K562 (cell line): ENCODE data around the gene TXNRD2. TPM values are rescaled to one million over a fixed set of nuclear protein-coding genes. Genes with fewer than 3 reads are reported as not detected.

ENCODE experiments used
- ATF7 ChIP-seq: fragments of 450-650 bp; IDR thresholded peaks from 2 replicates; pipeline ENCODE4 v1.7.1; 2014; ENCODE audit warnings: mild to moderate bottlenecking, moderate library complexity
- CHD2 ChIP-seq: IDR thresholded peaks from 2 replicates; pipeline ENCODE4 v1.6.1; 2011; ENCODE audit warnings: low read depth, low read length
- CREB1 ChIP-seq, 2 experiments: sonication (generic) in 1 of 2; formaldehyde crosslinking in 1 of 2; IDR thresholded peaks; 2 replicates each; pipeline versions ENCODE4 v1.6.1 to v1.8.0; 2012 to 2022; ENCODE audit warnings: inconsistent platforms in 1 of 2, mild to moderate bottlenecking in 1 of 2, missing genetic modification reagents in 1 of 2, moderate library complexity in 1 of 2
- HCFC1 ChIP-seq: IDR thresholded peaks from 2 replicates; pipeline ENCODE4 v1.6.1; 2012; ENCODE audit warnings: low read depth, low read length, improper control_type of control experiment
- KAT7 ChIP-seq: sonication (generic); formaldehyde crosslinking; IDR thresholded peaks from 2 replicates; pipeline ENCODE4 v1.8.0; 2022; ENCODE audit warnings: missing genetic modification reagents, mild to moderate bottlenecking, borderline replicate concordance
- L3MBTL2 ChIP-seq: fragments of 450-650 bp; IDR thresholded peaks from 2 replicates; pipeline ENCODE4 v1.6.1; 2016; ENCODE audit warnings: mild to moderate bottlenecking, moderate library complexity
- MYBL2 ChIP-seq, 2 experiments: fragments of 450-650 bp in 1 of 2; sonication (generic) in 1 of 2; formaldehyde crosslinking in 1 of 2; IDR thresholded peaks; 2 replicates each; pipeline versions ENCODE4 v1.6.1 to v1.8.1; 2017 to 2022; ENCODE audit warnings: borderline replicate concordance in 1 of 2, inconsistent platforms in 1 of 2, low read depth in 1 of 2, mild to moderate bottlenecking in 1 of 2, missing genetic modification reagents in 1 of 2, moderate library complexity in 1 of 2
- PRMT5 ChIP-seq: sonication (generic); formaldehyde crosslinking; IDR thresholded peaks from 2 replicates; pipeline ENCODE4 v1.5.0; 2020; ENCODE audit warnings: missing genetic modification reagents
- ZNF174 ChIP-seq: fragments of 250-450 bp; sonication (Bioruptor Pico); IDR thresholded peaks from 2 replicates; pipeline ENCODE4 v1.4.0; 2020; ENCODE audit warnings: mild to moderate bottlenecking
- ZNF224 ChIP-seq: sonication (generic); formaldehyde crosslinking; IDR thresholded peaks from 2 replicates; pipeline ENCODE4 v1.8.0; 2022; ENCODE audit warnings: mild to moderate bottlenecking, missing genetic modification reagents
- polyA plus RNA-seq, 8 experiments: library from polyadenylated mRNA; depleted of rRNA in 4 of 8; stranded (reverse) in 5 of 8; unstranded in 3 of 8; fragments of >200 nt; fragmentation: Nextera tagmentation in 2 of 8; fragmentation: Illumina TruSeq in 1 of 8; extraction: Ambion mirVana in 2 of 8; extraction: Trizol in 1 of 8; gene quantifications; 2 replicates each; pipeline versions ENCODE4 v1.2.1 to v1.2.3, GENCODE V29; 2011 to 2014; ENCODE audit warnings: inconsistent platforms in 1 of 8, missing spikeins in 1 of 8
- total RNA-seq, 7 experiments: library from RNA; depleted of rRNA in 6 of 7; stranded (reverse); fragments of >200 nt in 6 of 7; fragmentation: Illumina TruSeq in 2 of 7; extraction: Trizol in 2 of 7; gene quantifications; 2 replicates each; pipeline versions ENCODE4 v1.2.1 to v1.2.3, GENCODE V29; 2011 to 2021; ENCODE audit warnings: low replicate concordance in 1 of 7
- TF ChIP-seq, protein P1 (sequence below): sonication (generic); formaldehyde crosslinking; IDR thresholded peaks from 2 replicates; pipeline ENCODE4 v1.8.1; 2023; ENCODE audit warnings: mild to moderate bottlenecking, missing genetic modification reagents
- TF ChIP-seq, protein P2 (sequence below), 2 experiments: fragments of 450-650 bp; conservative IDR thresholded peaks; 2 replicates each; pipeline ENCODE4 v1.6.1; 2017; ENCODE audit warnings: mild to moderate bottlenecking in 2 of 2, moderate library complexity in 2 of 2
- TF ChIP-seq, protein P3 (sequence below): IDR thresholded peaks from 2 replicates; pipeline ENCODE4 v1.6.1; 2014; ENCODE audit warnings: antibody characterized with exemption
- TF ChIP-seq, protein P4 (sequence below): fragments of 450-650 bp; IDR thresholded peaks from 2 replicates; pipeline ENCODE4 v1.6.1; 2018; ENCODE audit warnings: mild to moderate bottlenecking, low read depth; ENCODE audit not compliant: partially characterized antibody
- TF ChIP-seq, protein P5 (sequence below): fragments of 250-450 bp; sonication (Bioruptor Pico); IDR thresholded peaks from 2 replicates; pipeline ENCODE4 v1.8.0; 2022; ENCODE audit warnings: inconsistent platforms

TXNRD2 gene
- total and polyA plus RNA-seq, 9 of the 15 experiments (the other 6 are each of a cell fraction or from before 2014, with no cell fraction given), result 3.3 to 80.2 (median 49.4) TPM

GRCh38 chr22:19965771-19966709 lies 24.4 kb upstream of the TXNRD2 start (continued):
- TF ChIP-seq, protein P1, sequence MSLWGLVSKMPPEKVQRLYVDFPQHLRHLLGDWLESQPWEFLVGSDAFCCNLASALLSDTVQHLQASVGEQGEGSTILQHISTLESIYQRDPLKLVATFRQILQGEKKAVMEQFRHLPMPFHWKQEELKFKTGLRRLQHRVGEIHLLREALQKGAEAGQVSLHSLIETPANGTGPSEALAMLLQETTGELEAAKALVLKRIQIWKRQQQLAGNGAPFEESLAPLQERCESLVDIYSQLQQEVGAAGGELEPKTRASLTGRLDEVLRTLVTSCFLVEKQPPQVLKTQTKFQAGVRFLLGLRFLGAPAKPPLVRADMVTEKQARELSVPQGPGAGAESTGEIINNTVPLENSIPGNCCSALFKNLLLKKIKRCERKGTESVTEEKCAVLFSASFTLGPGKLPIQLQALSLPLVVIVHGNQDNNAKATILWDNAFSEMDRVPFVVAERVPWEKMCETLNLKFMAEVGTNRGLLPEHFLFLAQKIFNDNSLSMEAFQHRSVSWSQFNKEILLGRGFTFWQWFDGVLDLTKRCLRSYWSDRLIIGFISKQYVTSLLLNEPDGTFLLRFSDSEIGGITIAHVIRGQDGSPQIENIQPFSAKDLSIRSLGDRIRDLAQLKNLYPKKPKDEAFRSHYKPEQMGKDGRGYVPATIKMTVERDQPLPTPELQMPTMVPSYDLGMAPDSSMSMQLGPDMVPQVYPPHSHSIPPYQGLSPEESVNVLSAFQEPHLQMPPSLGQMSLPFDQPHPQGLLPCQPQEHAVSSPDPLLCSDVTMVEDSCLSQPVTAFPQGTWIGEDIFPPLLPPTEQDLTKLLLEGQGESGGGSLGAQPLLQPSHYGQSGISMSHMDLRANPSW (CRISPR knock-in tag), result 0 out of 2 replicates have a peak, but pooled peaks have one; percentile 30
- TF ChIP-seq, protein P2, sequence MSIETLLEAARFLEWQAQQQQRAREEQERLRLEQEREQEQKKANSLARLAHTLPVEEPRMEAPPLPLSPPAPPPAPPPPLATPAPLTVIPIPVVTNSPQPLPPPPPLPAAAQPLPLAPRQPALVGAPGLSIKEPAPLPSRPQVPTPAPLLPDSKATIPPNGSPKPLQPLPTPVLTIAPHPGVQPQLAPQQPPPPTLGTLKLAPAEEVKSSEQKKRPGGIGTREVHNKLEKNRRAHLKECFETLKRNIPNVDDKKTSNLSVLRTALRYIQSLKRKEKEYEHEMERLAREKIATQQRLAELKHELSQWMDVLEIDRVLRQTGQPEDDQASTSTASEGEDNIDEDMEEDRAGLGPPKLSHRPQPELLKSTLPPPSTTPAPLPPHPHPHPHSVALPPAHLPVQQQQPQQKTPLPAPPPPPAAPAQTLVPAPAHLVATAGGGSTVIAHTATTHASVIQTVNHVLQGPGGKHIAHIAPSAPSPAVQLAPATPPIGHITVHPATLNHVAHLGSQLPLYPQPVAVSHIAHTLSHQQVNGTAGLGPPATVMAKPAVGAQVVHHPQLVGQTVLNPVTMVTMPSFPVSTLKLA (conservative IDR thresholded peaks at IDR 0.05), result no peak
- TF ChIP-seq, protein P3, sequence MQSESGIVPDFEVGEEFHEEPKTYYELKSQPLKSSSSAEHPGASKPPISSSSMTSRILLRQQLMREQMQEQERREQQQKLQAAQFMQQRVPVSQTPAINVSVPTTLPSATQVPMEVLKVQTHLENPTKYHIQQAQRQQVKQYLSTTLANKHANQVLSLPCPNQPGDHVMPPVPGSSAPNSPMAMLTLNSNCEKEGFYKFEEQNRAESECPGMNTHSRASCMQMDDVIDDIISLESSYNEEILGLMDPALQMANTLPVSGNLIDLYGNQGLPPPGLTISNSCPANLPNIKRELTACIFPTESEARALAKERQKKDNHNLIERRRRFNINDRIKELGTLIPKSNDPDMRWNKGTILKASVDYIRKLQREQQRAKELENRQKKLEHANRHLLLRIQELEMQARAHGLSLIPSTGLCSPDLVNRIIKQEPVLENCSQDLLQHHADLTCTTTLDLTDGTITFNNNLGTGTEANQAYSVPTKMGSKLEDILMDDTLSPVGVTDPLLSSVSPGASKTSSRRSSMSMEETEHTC, result no peak
- TF ChIP-seq KAT7 (CRISPR knock-in tag), result no peak
- no peak for TF ChIP-seq PRMT5 (CRISPR knock-in tag)
- peak; percentile 92 for TF ChIP-seq ATF7
- TF ChIP-seq, protein P4, sequence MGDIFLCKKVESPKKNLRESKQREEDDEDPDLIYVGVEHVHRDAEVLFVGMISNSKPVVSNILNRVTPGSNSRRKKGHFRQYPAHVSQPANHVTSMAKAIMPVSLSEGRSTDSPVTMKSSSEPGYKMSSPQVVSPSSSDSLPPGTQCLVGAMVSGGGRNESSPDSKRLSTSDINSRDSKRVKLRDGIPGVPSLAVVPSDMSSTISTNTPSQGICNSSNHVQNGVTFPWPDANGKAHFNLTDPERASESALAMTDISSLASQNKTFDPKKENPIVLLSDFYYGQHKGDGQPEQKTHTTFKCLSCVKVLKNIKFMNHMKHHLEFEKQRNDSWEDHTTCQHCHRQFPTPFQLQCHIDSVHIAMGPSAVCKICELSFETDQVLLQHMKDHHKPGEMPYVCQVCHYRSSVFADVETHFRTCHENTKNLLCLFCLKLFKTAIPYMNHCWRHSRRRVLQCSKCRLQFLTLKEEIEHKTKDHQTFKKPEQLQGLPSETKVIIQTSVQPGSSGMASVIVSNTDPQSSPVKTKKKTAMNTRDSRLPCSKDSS, result no peak
- no peak for TF ChIP-seq MYBL2 (IDR thresholded peaks at IDR 0.05; ENCODE audit: low read depth)
- TF ChIP-seq MYBL2 (CRISPR knock-in tag; IDR thresholded peaks at IDR 0.05; ENCODE audit: borderline replicate concordance), result no peak
- TF ChIP-seq HCFC1, result no peak; the same call in 1 of the 2 replicates
- no peak for TF ChIP-seq ZNF224 (CRISPR knock-in tag)
- TF ChIP-seq ZNF174 (CRISPR knock-in tag), result no peak
- no peak for TF ChIP-seq L3MBTL2
- TF ChIP-seq, protein P5, sequence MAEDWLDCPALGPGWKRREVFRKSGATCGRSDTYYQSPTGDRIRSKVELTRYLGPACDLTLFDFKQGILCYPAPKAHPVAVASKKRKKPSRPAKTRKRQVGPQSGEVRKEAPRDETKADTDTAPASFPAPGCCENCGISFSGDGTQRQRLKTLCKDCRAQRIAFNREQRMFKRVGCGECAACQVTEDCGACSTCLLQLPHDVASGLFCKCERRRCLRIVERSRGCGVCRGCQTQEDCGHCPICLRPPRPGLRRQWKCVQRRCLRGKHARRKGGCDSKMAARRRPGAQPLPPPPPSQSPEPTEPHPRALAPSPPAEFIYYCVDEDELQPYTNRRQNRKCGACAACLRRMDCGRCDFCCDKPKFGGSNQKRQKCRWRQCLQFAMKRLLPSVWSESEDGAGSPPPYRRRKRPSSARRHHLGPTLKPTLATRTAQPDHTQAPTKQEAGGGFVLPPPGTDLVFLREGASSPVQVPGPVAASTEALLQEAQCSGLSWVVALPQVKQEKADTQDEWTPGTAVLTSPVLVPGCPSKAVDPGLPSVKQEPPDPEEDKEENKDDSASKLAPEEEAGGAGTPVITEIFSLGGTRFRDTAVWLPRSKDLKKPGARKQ (CRISPR knock-in tag), result no peak
- TF ChIP-seq CREB1 (IDR thresholded peaks at IDR 0.05), result no peak
- TF ChIP-seq CREB1 (CRISPR knock-in tag; IDR thresholded peaks at IDR 0.05), result no peak
- no peak for TF ChIP-seq CHD2
